A549 (cell line): ENCODE data around the gene TAF6L. TPM values are rescaled to one million over a fixed set of nuclear protein-coding genes. Genes with fewer than 3 reads are reported as not detected.
"Not testable (repeated sequence)": the region's sequence is repeated elsewhere in the genome, so short reads cannot be mapped to it uniquely, and the experiment has no call there.

Experiments
- ATAC-seq, 2 experiments: fragments of 200-7000 bp in 1 of 2; fragments of >200 bp in 1 of 2; cut with Nextera tagmentation in 1 of 2; cut with Tn5 transposase in 1 of 2; 3 replicates each; pipeline versions ENCODE4 v1.8.0 to v1.9.1; 2018 to 2020; ENCODE audit warnings: mild to moderate bottlenecking in 1 of 2, moderate library complexity in 1 of 2
- CTCF ChIA-PET: fragments of 300-600 bp; sonication (Branson Sonifier 250); formaldehyde crosslinking; extraction: SDS; loops from one replicate; lab custom pipeline; 2021; ENCODE audit warnings: antibody characterized with exemption, inconsistent platforms; lab: Yijun Ruan, JAX
- POLR2A ChIA-PET: fragments of 350-600 bp; formaldehyde crosslinking; extraction: SDS; loops from one replicate; lab custom pipeline; 2021; ENCODE audit warnings: antibody characterized with exemption, inconsistent platforms; lab: Yijun Ruan, JAX
- DNase-seq, 2 experiments: peaks; one replicate each; pipeline versions ENCODE4 v3.0.0 to v3.0.0-alpha.2; 2011 to 2016; ENCODE audit warnings: low read depth in 1 of 2, low spot score in 1 of 2
- FAIRE-seq: peaks from 2 replicates; lab custom pipeline; 2011; peaks lifted over from hg19 to GRCh38; lab: Jason Lieb, UNC
- H3K27ac ChIP-seq, 2 experiments: fragments of >200 bp; sonication (Bioruptor Twin); formaldehyde crosslinking; 3 replicates each; pipeline ENCODE4 v1.5.1; 2016 to 2017
- H3K4me1 ChIP-seq: fragments of >200 bp; sonication (Bioruptor Twin); formaldehyde crosslinking; 3 replicates; pipeline ENCODE4 v1.6.1; 2016
- H3K4me2 ChIP-seq: fragments of >200 bp; sonication (Bioruptor Twin); formaldehyde crosslinking; 3 replicates; pipeline ENCODE4 v1.6.1; 2016
- H3K4me3 ChIP-seq: fragments of >200 bp; sonication (Bioruptor Twin); formaldehyde crosslinking; 3 replicates; pipeline ENCODE4 v1.5.1; 2016
- H3K9me3 ChIP-seq: fragments of >200 bp; sonication (Bioruptor Twin); formaldehyde crosslinking; 3 replicates; pipeline ENCODE4 v1.6.1; 2016
- BHLHE40 ChIP-seq: IDR thresholded peaks from 2 replicates; pipeline ENCODE4 v1.6.1; 2012; ENCODE audit warnings: low read depth, low read length, inconsistent platforms
- CHD2 ChIP-seq: fragments of 150-350 bp; IDR thresholded peaks from 2 replicates; pipeline ENCODE4 v1.6.1; 2014; ENCODE audit warnings: low read length; ENCODE audit not compliant: partially characterized antibody
- E2F6 ChIP-seq: IDR thresholded peaks from 2 replicates; pipeline ENCODE4 v1.6.1; 2012; ENCODE audit warnings: low read depth, borderline replicate concordance
- EHF ChIP-seq: fragments of 250-450 bp; sonication (Bioruptor Pico); IDR thresholded peaks from 2 replicates; pipeline ENCODE4 v1.5.0; 2020; ENCODE audit warnings: mild to moderate bottlenecking
- FOXS1 ChIP-seq: fragments of 250-450 bp; sonication (Bioruptor Pico); IDR thresholded peaks from 2 replicates; pipeline ENCODE4 v1.5.0; 2020; ENCODE audit warnings: mild to moderate bottlenecking, moderate library complexity
- JUNB ChIP-seq: fragments of >200 bp; sonication (Bioruptor Twin); formaldehyde crosslinking; IDR thresholded peaks from 2 replicates; pipeline ENCODE4 v1.6.1; 2016
- MAFK ChIP-seq: fragments of 450-650 bp; IDR thresholded peaks from 2 replicates; pipeline ENCODE4 v1.6.1; 2014; ENCODE audit not compliant: partially characterized antibody
- MAX ChIP-seq: IDR thresholded peaks from 2 replicates; pipeline ENCODE4 v1.6.1; 2012
- MAZ ChIP-seq: fragments of 150-350 bp; IDR thresholded peaks from 2 replicates; pipeline ENCODE4 v1.6.1; 2014; ENCODE audit warnings: antibody characterized with exemption, low read depth, low read length, borderline replicate concordance
- NPAS2 ChIP-seq: fragments of 250-450 bp; sonication (Bioruptor Pico); IDR thresholded peaks from 2 replicates; pipeline ENCODE4 v1.8.0; 2022; ENCODE audit warnings: mild to moderate bottlenecking, moderate library complexity, borderline replicate concordance
- NR3C1 ChIP-seq: fragments of >200 bp; sonication (Bioruptor Twin); formaldehyde crosslinking; IDR thresholded peaks from 3 replicates; pipeline ENCODE4 v1.6.1; 2017
- PBX3 ChIP-seq: IDR thresholded peaks from 2 replicates; pipeline ENCODE4 v1.6.1; 2012
- PHF8 ChIP-seq: fragments of 200-600 bp; sonication (generic); IDR thresholded peaks from 2 replicates; pipeline ENCODE4 v1.6.1; 2016; ENCODE audit warnings: low read depth, mild to moderate bottlenecking, antibody characterized with exemption, moderate library complexity, borderline replicate concordance
- RAD21 ChIP-seq, 2 experiments: fragments of >200 bp in 1 of 2; sonication (Bioruptor Twin) in 1 of 2; formaldehyde crosslinking in 1 of 2; IDR thresholded peaks in 1 of 2; conservative IDR thresholded peaks in 1 of 2; 2 replicates in 1 of 2; 3 replicates in 1 of 2; pipeline ENCODE4 v1.6.1; 2012 to 2018; ENCODE audit warnings: inconsistent platforms in 1 of 2
- ZC3H11A ChIP-seq: fragments of 450-650 bp; IDR thresholded peaks from 2 replicates; pipeline ENCODE4 v1.6.1; 2014; ENCODE audit warnings: antibody characterized with exemption, mild to moderate bottlenecking
- ZFP36 ChIP-seq: fragments of 450-650 bp; IDR thresholded peaks from 2 replicates; pipeline ENCODE4 v1.6.1; 2014; ENCODE audit warnings: borderline replicate concordance; ENCODE audit not compliant: partially characterized antibody
- ZNF302 ChIP-seq: fragments of 250-450 bp; sonication (Bioruptor Pico); IDR thresholded peaks from 2 replicates; pipeline ENCODE4 v1.9.0; 2021; ENCODE audit warnings: inconsistent platforms, mild to moderate bottlenecking, moderate library complexity
- WGBS: methylation state at CpG from one replicate; pipeline ENCODE4 v1.1.6; 2017; ENCODE audit errors: missing lambda C conversion rate; 5-methylcytosine and 5-hydroxymethylcytosine counted together
- polyA plus RNA-seq, 4 experiments: library from polyadenylated mRNA; depleted of rRNA in 3 of 4; stranded (reverse); fragments of >200 nt; fragmentation: RNase III in 1 of 4; extraction: RNeasy Plus Mini Kit Qiagen cat#74134 plus additional on column Dnase treatment in 1 of 4; gene quantifications; 2 replicates in 3 of 4; 3 replicates in 1 of 4; pipeline ENCODE4 v1.2.3, GENCODE V29; 2011 to 2017

Gene TAF6L
- polyA plus RNA-seq, 2 of the 4 experiments (the other 2 are of a cell fraction), result 14.0 to 22.7 TPM

GRCh38 chr11:62747475-62748160 is 23.6 kb upstream of the TAF6L start (continued):
- TF ChIP-seq E2F6 (no peak), ZC3H11A (no peak)
- TF ChIP-seq, all 56 proteins: peak for 0

GRCh38 chr11:62749931-62750330 is 21.3 kb upstream of the TAF6L start:
- H3K4me2 ChIP-seq, H3K9me3 ChIP-seq, POLR2A ChIA-PET, FAIRE-seq, H3K27ac ChIP-seq, DNase-seq, ATAC-seq, H3K4me3 ChIP-seq: not testable (repeated sequence)
- H3K4me1 ChIP-seq, result peaks cover 11% of the 10 kb centered on the region; the same call in 1 of the 3 replicates
- CTCF ChIA-PET, result interaction anchor here (0.7 to 1.6 kb wide), 2 partner anchors 37 to 49 kb away, joined by 3 to 5 read pairs; no protein-coding TSS in a partner anchor
- 91% methylated on average over 5 of the region's 5 CpGs for WGBS

GRCh38 chr11:62752177-62752785 is 18.9 kb upstream of the TAF6L start:
- no peak for FAIRE-seq
- H3K27ac ChIP-seq, result no peak overlapping the region
- no peak for TF ChIP-seq ZFP36
- TF ChIP-seq RAD21 (conservative IDR thresholded peaks at IDR 0.05 in 1 of 2, IDR thresholded peaks at IDR 0.05 in 1 of 2), result no peak
- no peak for TF ChIP-seq ZNF302
- TF ChIP-seq MAZ, result no peak
- TF ChIP-seq BHLHE40, result no peak
- no peak for TF ChIP-seq EHF (CRISPR knock-in tag)
- TF ChIP-seq JUNB, result no peak
- TF ChIP-seq NR3C1, result no peak
- no peak for TF ChIP-seq MAFK
- TF ChIP-seq FOXS1 (CRISPR knock-in tag), result no peak
- no peak for TF ChIP-seq MAX
- TF ChIP-seq CHD2, result no peak
- TF ChIP-seq PBX3, result no peak
- no peak for TF ChIP-seq NPAS2
- no peak for TF ChIP-seq PHF8
- TF ChIP-seq, all 56 proteins: peak for 0
- WGBS, result 93% methylated on average over 14 of the region's 14 CpGs
- no peak overlapping the region for H3K4me2 ChIP-seq
- H3K9me3 ChIP-seq, result no peaks in the 10 kb centered on the region
- ATAC-seq, result no peak
- no peak for DNase-seq
- CTCF ChIA-PET, result interaction anchor here (1.0 to 3.2 kb wide), 5 partner anchors 15 to 89 kb away, joined by 3 to 17 read pairs (median 7); no protein-coding TSS in a partner anchor
- H3K4me1 ChIP-seq, result peaks cover 11% of the 10 kb centered on the region; the same call in 1 of the 3 replicates
- POLR2A ChIA-PET, result interaction anchor here (0.8 to 1.2 kb wide), 2 partner anchors 19 to 25 kb away, joined by 3 to 4 read pairs; partner anchors contain the start of genes HNRNPUL2, TAF6L and TTC9C
- no peak overlapping the region for H3K4me3 ChIP-seq
